ENCODE measurements around the gene GLT6D1. TPM values are rescaled to one million over a fixed set of nuclear protein-coding genes. Genes with fewer than 3 reads are reported as not detected.

The GLT6D1 gene
- total RNA-seq, 4 donors from 2014 or later = not detected

GRCh38 chr9:135581636-135582426, 57.5 kb downstream of the GLT6D1 start:
- TF ChIP-seq, protein P1, sequence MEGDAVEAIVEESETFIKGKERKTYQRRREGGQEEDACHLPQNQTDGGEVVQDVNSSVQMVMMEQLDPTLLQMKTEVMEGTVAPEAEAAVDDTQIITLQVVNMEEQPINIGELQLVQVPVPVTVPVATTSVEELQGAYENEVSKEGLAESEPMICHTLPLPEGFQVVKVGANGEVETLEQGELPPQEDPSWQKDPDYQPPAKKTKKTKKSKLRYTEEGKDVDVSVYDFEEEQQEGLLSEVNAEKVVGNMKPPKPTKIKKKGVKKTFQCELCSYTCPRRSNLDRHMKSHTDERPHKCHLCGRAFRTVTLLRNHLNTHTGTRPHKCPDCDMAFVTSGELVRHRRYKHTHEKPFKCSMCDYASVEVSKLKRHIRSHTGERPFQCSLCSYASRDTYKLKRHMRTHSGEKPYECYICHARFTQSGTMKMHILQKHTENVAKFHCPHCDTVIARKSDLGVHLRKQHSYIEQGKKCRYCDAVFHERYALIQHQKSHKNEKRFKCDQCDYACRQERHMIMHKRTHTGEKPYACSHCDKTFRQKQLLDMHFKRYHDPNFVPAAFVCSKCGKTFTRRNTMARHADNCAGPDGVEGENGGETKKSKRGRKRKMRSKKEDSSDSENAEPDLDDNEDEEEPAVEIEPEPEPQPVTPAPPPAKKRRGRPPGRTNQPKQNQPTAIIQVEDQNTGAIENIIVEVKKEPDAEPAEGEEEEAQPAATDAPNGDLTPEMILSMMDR (IDR thresholded peaks at IDR 0.05) = no peak
- TF ChIP-seq POLR2A (IDR thresholded peaks at IDR 0.05) (no peak), EP300 (IDR thresholded peaks at IDR 0.05; ENCODE audit: low read depth) (no peak), POLR2AphosphoS5 (IDR thresholded peaks at IDR 0.05) (no peak)
- 81 to 83% methylated on average over 5 to 18 of the region's 18 CpGs for WGBS, 2 donors (ENCODE audit: low coverage in 1 of 2)
- Histone ChIP-seq H3K9me3 (no peaks in the 10 kb centered on the region), H3K4me1 (no peaks in the 10 kb centered on the region), H3K27me3 (no peaks in the 10 kb centered on the region), H3K36me3 (no peaks in the 10 kb centered on the region), H3K4me3 (no peak overlapping the region), H3K27ac (no peak overlapping the region)
- intact Hi-C loops (cut with DNase I; ENCODE audit: low total_unique reads) (no loop called here), in situ Hi-C loops (cut with MboI; ENCODE audit: low pct_ligation_motif_present in 1 of 4, low pct_unique_long_range_greater_than_20kb in 1 of 4, low sequenced_read_pairs in 3 of 4) (no loop called here)
- no peak for DNase-seq

GRCh38 chr9:135580664-135581380, 58.5 kb downstream of the GLT6D1 start:
- Histone ChIP-seq H3K4me3 (no peak overlapping the region), H3K27me3 (no peaks in the 10 kb centered on the region), H3K4me1 (no peaks in the 10 kb centered on the region), H3K9me3 (no peaks in the 10 kb centered on the region), H3K27ac (no peak overlapping the region), H3K36me3 (no peaks in the 10 kb centered on the region)
- WGBS, 2 donors (ENCODE audit: low coverage in 1 of 2) = 89 to 100% methylated on average over 1 to 11 of the region's 11 CpGs
- in situ Hi-C loops (cut with MboI; ENCODE audit: low pct_ligation_motif_present in 1 of 4, low pct_unique_long_range_greater_than_20kb in 1 of 4, low sequenced_read_pairs in 3 of 4) = no loop called here
- TF ChIP-seq, protein P1 (IDR thresholded peaks at IDR 0.05) = no peak
- TF ChIP-seq EP300 (IDR thresholded peaks at IDR 0.05; ENCODE audit: low read depth) = no peak
- no peak for TF ChIP-seq POLR2AphosphoS5 (IDR thresholded peaks at IDR 0.05)
- no peak for TF ChIP-seq POLR2A (IDR thresholded peaks at IDR 0.05)
- intact Hi-C loops (cut with DNase I; ENCODE audit: low total_unique reads) = no loop called here
- no peak for DNase-seq

DNA sequence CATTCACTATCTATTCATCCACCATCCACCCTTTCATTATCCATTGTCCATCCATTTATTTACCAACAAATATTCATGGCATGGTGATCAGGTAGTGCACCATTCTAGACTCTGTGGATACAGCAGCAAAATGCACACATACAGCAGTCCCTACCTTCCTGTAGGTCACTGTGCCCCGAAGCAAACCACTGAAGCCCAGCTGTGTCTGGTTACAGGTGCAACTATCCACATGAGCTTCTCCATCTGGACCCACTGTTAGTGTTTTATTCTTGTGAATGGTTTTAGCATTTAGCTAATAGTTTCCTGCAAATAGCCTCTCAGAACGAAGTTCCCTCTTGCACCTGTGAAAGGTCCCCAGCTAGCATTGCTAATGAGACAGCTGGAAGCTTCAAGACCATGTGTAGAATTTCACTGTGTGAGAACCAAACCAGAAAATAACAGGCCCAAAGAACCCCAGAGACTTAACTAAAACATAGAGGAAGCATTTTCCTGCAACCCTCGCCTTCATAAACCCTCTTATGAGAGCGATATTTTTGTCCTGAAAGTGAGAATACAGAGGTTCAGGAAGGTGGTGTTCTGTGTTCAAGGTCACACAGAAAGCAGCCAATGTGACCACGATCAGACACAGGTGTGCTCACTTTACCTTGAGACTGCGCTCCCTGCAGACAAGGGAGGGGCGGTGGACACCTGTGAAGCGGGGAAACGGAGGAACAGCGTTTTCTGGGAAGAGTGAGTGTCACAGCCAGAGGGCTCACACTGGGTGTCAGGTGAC, 59.3 kb downstream of the GLT6D1 start:
- no peak for TF ChIP-seq POLR2A (IDR thresholded peaks at IDR 0.05)
- TF ChIP-seq POLR2AphosphoS5 (IDR thresholded peaks at IDR 0.05) = no peak
- TF ChIP-seq, protein P1 (IDR thresholded peaks at IDR 0.05) = no peak
- TF ChIP-seq EP300 (IDR thresholded peaks at IDR 0.05; ENCODE audit: low read depth) = no peak
- Histone ChIP-seq H3K4me1 (no peaks in the 10 kb centered on the region), H3K27ac (no peak overlapping the region), H3K9me3 (no peaks in the 10 kb centered on the region), H3K36me3 (no peaks in the 10 kb centered on the region), H3K27me3 (no peaks in the 10 kb centered on the region), H3K4me3 (no peak overlapping the region)
- intact Hi-C loops (cut with DNase I; ENCODE audit: low total_unique reads) (no loop called here), in situ Hi-C loops (cut with MboI; ENCODE audit: low pct_ligation_motif_present in 1 of 4, low pct_unique_long_range_greater_than_20kb in 1 of 4, low sequenced_read_pairs in 3 of 4) (no loop called here)
- DNase-seq = no peak
- 60 to 81% methylated on average over 5 to 10 of the region's 10 CpGs for WGBS, 2 donors (ENCODE audit: low coverage in 1 of 2)

- Histone ChIP-seq H3K36me3 (no peaks in the 10 kb centered on the region), H3K4me3 (no peak overlapping the region), H3K27ac (no peak overlapping the region), H3K9me3 (no peaks in the 10 kb centered on the region), H3K4me1 (no peaks in the 10 kb centered on the region), H3K27me3 (no peaks in the 10 kb centered on the region)
- TF ChIP-seq POLR2A (IDR thresholded peaks at IDR 0.05) (no peak), EP300 (IDR thresholded peaks at IDR 0.05; ENCODE audit: low read depth) (no peak), POLR2AphosphoS5 (IDR thresholded peaks at IDR 0.05) (no peak)
- TF ChIP-seq, protein P1 (IDR thresholded peaks at IDR 0.05) = no peak
- in situ Hi-C loops (cut with MboI; ENCODE audit: low pct_ligation_motif_present in 1 of 4, low pct_unique_long_range_greater_than_20kb in 1 of 4, low sequenced_read_pairs in 3 of 4) (no loop called here), intact Hi-C loops (cut with DNase I; ENCODE audit: low total_unique reads) (no loop called here)
- WGBS, 2 donors (ENCODE audit: low coverage in 1 of 2) = 32 to 67% methylated on average over 2 of the region's 2 CpGs
- no peak for DNase-seq
Observed at GRCh38 chr9:135579356-135579755, 60.0 kb downstream of the GLT6D1 start.

All from transverse colon (tissue), 4 donors.